Uterus (tissue), 4 donors: ENCODE measurements around the gene ZBTB5. TPM values are rescaled to one million over a fixed set of nuclear protein-coding genes. Genes with fewer than 3 reads are reported as not detected.

Experiments
- DNase-seq, 2 donors: peaks; one replicate each; pipeline ENCODE4 v3.0.0-alpha.2; 2019 to 2020
- H3K27ac ChIP-seq, 2 donors: fragments of 200-600 bp; sonication (generic); 1 replicate in 1 of 2; 2 replicates in 1 of 2; pipeline ENCODE4 v1.5.1; 2016 to 2018
- H3K27me3 ChIP-seq, 2 donors: fragments of 200-600 bp; sonication (generic); one replicate each; pipeline ENCODE4 v1.5.1; 2018 to 2019; ENCODE audit warnings: control low read depth in 1 of 2
- H3K36me3 ChIP-seq, 2 donors: fragments of 200-600 bp; sonication (generic); one replicate each; pipeline ENCODE4 v1.5.1; 2019; ENCODE audit warnings: control low read depth in 1 of 2
- H3K4me1 ChIP-seq, 2 donors: fragments of 200-600 bp; sonication (generic); one replicate each; pipeline ENCODE4 v1.5.1; 2018 to 2019; ENCODE audit warnings: control low read depth in 1 of 2
- H3K4me3 ChIP-seq, 2 donors: fragments of 200-600 bp; sonication (generic); 1 replicate in 1 of 2; 2 replicates in 1 of 2; pipeline ENCODE4 v1.5.1; 2018 to 2019; ENCODE audit warnings: mild to moderate bottlenecking in 1 of 2
- H3K9me3 ChIP-seq, 2 donors: fragments of 200-600 bp; sonication (generic); one replicate each; pipeline ENCODE4 v1.5.1; 2019; ENCODE audit warnings: control low read depth in 1 of 2
- CTCF ChIP-seq, 4 experiments: fragments of 200-600 bp in 2 of 4; fragments of 450-650 bp in 2 of 4; sonication (generic) in 2 of 4; IDR thresholded peaks; one replicate each; pipeline ENCODE4 v1.5.1; 2016 to 2019; ENCODE audit warnings: antibody characterized with exemption in 4 of 4, mild to moderate bottlenecking in 2 of 4, moderate library complexity in 1 of 4
- POLR2A ChIP-seq, 2 donors: fragments of 450-650 bp; IDR thresholded peaks; one replicate each; pipeline ENCODE4 v1.6.1; 2016; ENCODE audit warnings: antibody characterized with exemption in 2 of 2, mild to moderate bottlenecking in 1 of 2, moderate library complexity in 1 of 2
- intact Hi-C: fragments of 100-400 bp; cut with DNase I; formaldehyde crosslinking; loops from one replicate; pipeline ENCODE4 v1.15.1; 2023; ENCODE audit warnings: low total_unique reads
- total RNA-seq, 4 donors: library from RNA; depleted of rRNA in 3 of 4; stranded (reverse); fragments of >200 nt in 3 of 4; gene quantifications; one replicate each; pipeline versions ENCODE4 v1.1.0 to v1.2.4, GENCODE V29; 2014 to 2023
- donor health status: DM: yes; HTN: yes; CAD: no.

ZBTB5 gene
- total RNA-seq, 4 donors from 2014 or later = 6.5 to 22.0 (median 13.3) TPM

GRCh38 chr9:37509536-37509935 is 44.3 kb upstream of the ZBTB5 start:
- TF ChIP-seq POLR2A (IDR thresholded peaks at IDR 0.05) = no peak
- no peak for DNase-seq
- no peak overlapping the region for H3K27ac ChIP-seq
- no peaks in the 10 kb centered on the region for H3K9me3 ChIP-seq
- H3K27me3 ChIP-seq = no peaks in the 10 kb centered on the region
- intact Hi-C loops = no loop called here
- H3K36me3 ChIP-seq = no peaks in the 10 kb centered on the region
- no peak overlapping the region for H3K4me3 ChIP-seq
- no peaks in the 10 kb centered on the region for H3K4me1 ChIP-seq

- intact Hi-C loops = no loop called here
- no peaks in the 10 kb centered on the region for H3K36me3 ChIP-seq
- H3K9me3 ChIP-seq = no peaks in the 10 kb centered on the region
- H3K4me1 ChIP-seq = no peaks in the 10 kb centered on the region
- no peak overlapping the region for H3K27ac ChIP-seq
- H3K27me3 ChIP-seq = no peaks in the 10 kb centered on the region
- no peak overlapping the region for H3K4me3 ChIP-seq
- peak in 1 of 4 experiments; percentile 23 for TF ChIP-seq CTCF (IDR thresholded peaks at IDR 0.05)
- no peak for TF ChIP-seq POLR2A (IDR thresholded peaks at IDR 0.05)
- DNase-seq = no peak
Measured at GRCh38 chr9:37508834-37509206, 43.6 kb upstream of the ZBTB5 start.

- no peak for DNase-seq
Measured at GRCh38 chr9:37508135-37508833, 43.0 kb upstream of the ZBTB5 start.

GRCh38 chr9:37507566-37508134 is 42.4 kb upstream of the ZBTB5 start:
- H3K36me3 ChIP-seq = no peaks in the 10 kb centered on the region
- no peak for DNase-seq
- no peaks in the 10 kb centered on the region for H3K9me3 ChIP-seq
- H3K27me3 ChIP-seq = no peaks in the 10 kb centered on the region
- no peak overlapping the region for H3K4me3 ChIP-seq
- H3K27ac ChIP-seq = no peak overlapping the region
- TF ChIP-seq CTCF (IDR thresholded peaks at IDR 0.05) = no peak
- TF ChIP-seq POLR2A (IDR thresholded peaks at IDR 0.05) = no peak
- intact Hi-C loops = no loop called here
- no peaks in the 10 kb centered on the region for H3K4me1 ChIP-seq

More at GRCh38 chr9:37508135-37508833, 43.0 kb upstream of the ZBTB5 start:
- Histone ChIP-seq H3K4me3 (no peak overlapping the region), H3K4me1 (no peaks in the 10 kb centered on the region), H3K9me3 (no peaks in the 10 kb centered on the region), H3K36me3 (no peaks in the 10 kb centered on the region), H3K27ac (no peak overlapping the region), H3K27me3 (no peaks in the 10 kb centered on the region)
- TF ChIP-seq POLR2A (IDR thresholded peaks at IDR 0.05) = no peak
- TF ChIP-seq CTCF (IDR thresholded peaks at IDR 0.05) = no peak
- intact Hi-C loops = no loop called here

GRCh38 chr9:37504605-37505004 is 39.4 kb upstream of the ZBTB5 start:
- TF ChIP-seq POLR2A (IDR thresholded peaks at IDR 0.05) (no peak), CTCF (IDR thresholded peaks at IDR 0.05) (no peak)
- Histone ChIP-seq H3K9me3 (no peaks in the 10 kb centered on the region), H3K4me3 (no peak overlapping the region), H3K27ac (no peak overlapping the region), H3K4me1 (no peaks in the 10 kb centered on the region), H3K36me3 (no peaks in the 10 kb centered on the region), H3K27me3 (no peaks in the 10 kb centered on the region)
- intact Hi-C loops = no loop called here
- no peak for DNase-seq
